OCI-LY3 (cell line): ENCODE data around the gene ALOX15.
"Not testable (repeated sequence)": the region's sequence is repeated elsewhere in the genome, so short reads cannot be mapped to it uniquely, and the experiment has no call there.

ENCODE experiments used
- H2AFZ ChIP-seq: fragments of 200-600, 300-600 bp; shearing (Covaris generic); 2 replicates; pipeline ENCODE4 v1.6.0; 2014; ENCODE audit warnings: antibody characterized with exemption, low read depth, low read length
- H3K27ac ChIP-seq: fragments of 200-600, 300-600 bp; sonication (generic); 2 replicates; pipeline ENCODE4 v1.5.1; 2014; ENCODE audit warnings: mild to moderate bottlenecking, low read length, moderate library complexity, mixed read lengths
- H3K27me3 ChIP-seq: fragments of 200-600, 300-600 bp; sonication (generic); 2 replicates; pipeline ENCODE4 v1.6.1; 2014; ENCODE audit warnings: low read depth, low read length, mixed read lengths
- H3K36me3 ChIP-seq: fragments of 200-600, 300-600 bp; sonication (generic); replicated peaks from 2 replicates; pipeline ENCODE3; 2014; ENCODE audit warnings: low read depth, low read length, mixed read lengths
- H3K4me1 ChIP-seq: fragments of 300-600, 200-600 bp; sonication (generic); 2 replicates; pipeline ENCODE4 v1.6.1; 2014; ENCODE audit warnings: low read length, mixed read lengths
- H3K4me2 ChIP-seq: fragments of 200-600, 300-600 bp; sonication (generic); 2 replicates; pipeline ENCODE4 v1.6.1; 2014; ENCODE audit warnings: low read length, mixed read lengths
- H3K4me3 ChIP-seq: fragments of 300-600, 200-600 bp; sonication (generic); 2 replicates; pipeline ENCODE4 v1.5.1; 2014; ENCODE audit warnings: antibody characterized with exemption, mild to moderate bottlenecking, low read length, moderate library complexity
- H3K79me2 ChIP-seq: fragments of 300-600, 200-600 bp; shearing (Covaris generic); 2 replicates; pipeline ENCODE4 v1.6.1; 2014; ENCODE audit warnings: mild to moderate bottlenecking, low read length, mixed read lengths
- H3K9ac ChIP-seq: fragments of 300-600, 200-600 bp; shearing (Covaris generic); 2 replicates; pipeline ENCODE4 v1.6.0; 2014; ENCODE audit warnings: mild to moderate bottlenecking, low read length, moderate library complexity
- H3K9me3 ChIP-seq: fragments of 200-600, 300-600 bp; shearing (Covaris generic); 2 replicates; pipeline ENCODE4 v1.6.1; 2014; ENCODE audit warnings: low read length, mixed read lengths; ENCODE audit not compliant: insufficient read depth
- H4K20me1 ChIP-seq: fragments of 200-600, 300-600 bp; sonication (generic); 2 replicates; pipeline ENCODE4 v1.6.1; 2016; ENCODE audit warnings: low read length, mixed read lengths; ENCODE audit not compliant: insufficient read depth
- EZH2phosphoT487 ChIP-seq: fragments of 200-600 bp; shearing (Covaris generic); IDR thresholded peaks from 2 replicates; pipeline ENCODE4 v1.6.1; 2018; ENCODE audit warnings: antibody characterized with exemption, mixed run types, low read depth
- TF ChIP-seq, protein P1 (sequence below): fragments of 200-600, 300-600 bp; sonication (generic); IDR thresholded peaks from 2 replicates; pipeline ENCODE4 v1.5.1; 2014; ENCODE audit warnings: antibody characterized with exemption, low read length, low read depth

Gene ALOX15

GRCh38 chr17:4598776-4599504, 42.5 kb downstream of the ALOX15 start:
- no peak overlapping the region for H3K4me2 ChIP-seq
- no peaks in the 10 kb centered on the region for H3K27me3 ChIP-seq
- no peak overlapping the region for H3K4me3 ChIP-seq
- H3K9me3 ChIP-seq = no peaks in the 10 kb centered on the region
- H3K36me3 ChIP-seq = no peaks in the 10 kb centered on the region
- H2AFZ ChIP-seq = no peak overlapping the region
- H3K27ac ChIP-seq = no peak overlapping the region
- TF ChIP-seq, protein P1, sequence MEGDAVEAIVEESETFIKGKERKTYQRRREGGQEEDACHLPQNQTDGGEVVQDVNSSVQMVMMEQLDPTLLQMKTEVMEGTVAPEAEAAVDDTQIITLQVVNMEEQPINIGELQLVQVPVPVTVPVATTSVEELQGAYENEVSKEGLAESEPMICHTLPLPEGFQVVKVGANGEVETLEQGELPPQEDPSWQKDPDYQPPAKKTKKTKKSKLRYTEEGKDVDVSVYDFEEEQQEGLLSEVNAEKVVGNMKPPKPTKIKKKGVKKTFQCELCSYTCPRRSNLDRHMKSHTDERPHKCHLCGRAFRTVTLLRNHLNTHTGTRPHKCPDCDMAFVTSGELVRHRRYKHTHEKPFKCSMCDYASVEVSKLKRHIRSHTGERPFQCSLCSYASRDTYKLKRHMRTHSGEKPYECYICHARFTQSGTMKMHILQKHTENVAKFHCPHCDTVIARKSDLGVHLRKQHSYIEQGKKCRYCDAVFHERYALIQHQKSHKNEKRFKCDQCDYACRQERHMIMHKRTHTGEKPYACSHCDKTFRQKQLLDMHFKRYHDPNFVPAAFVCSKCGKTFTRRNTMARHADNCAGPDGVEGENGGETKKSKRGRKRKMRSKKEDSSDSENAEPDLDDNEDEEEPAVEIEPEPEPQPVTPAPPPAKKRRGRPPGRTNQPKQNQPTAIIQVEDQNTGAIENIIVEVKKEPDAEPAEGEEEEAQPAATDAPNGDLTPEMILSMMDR = no peak
- no peak for TF ChIP-seq EZH2phosphoT487
- H3K79me2 ChIP-seq = no peaks in the 10 kb centered on the region
- H4K20me1 ChIP-seq = no peaks in the 10 kb centered on the region
- no peaks in the 10 kb centered on the region for H3K4me1 ChIP-seq
- H3K9ac ChIP-seq = no peak overlapping the region

- Histone ChIP-seq H2AFZ (no peak overlapping the region), H3K27me3 (no peaks in the 10 kb centered on the region), H3K4me2 (no peak overlapping the region), H3K4me1 (no peaks in the 10 kb centered on the region), H3K9me3 (no peaks in the 10 kb centered on the region), H3K79me2 (no peaks in the 10 kb centered on the region), H4K20me1 (no peaks in the 10 kb centered on the region), H3K27ac (no peak overlapping the region), H3K9ac (no peak overlapping the region), H3K4me3 (no peak overlapping the region), H3K36me3 (no peaks in the 10 kb centered on the region)
- TF ChIP-seq, protein P1 = no peak
- no peak for TF ChIP-seq EZH2phosphoT487
These were observed 43.5 kb downstream of the ALOX15 start for GRCh38 chr17:4597975-4598374.

DNA sequence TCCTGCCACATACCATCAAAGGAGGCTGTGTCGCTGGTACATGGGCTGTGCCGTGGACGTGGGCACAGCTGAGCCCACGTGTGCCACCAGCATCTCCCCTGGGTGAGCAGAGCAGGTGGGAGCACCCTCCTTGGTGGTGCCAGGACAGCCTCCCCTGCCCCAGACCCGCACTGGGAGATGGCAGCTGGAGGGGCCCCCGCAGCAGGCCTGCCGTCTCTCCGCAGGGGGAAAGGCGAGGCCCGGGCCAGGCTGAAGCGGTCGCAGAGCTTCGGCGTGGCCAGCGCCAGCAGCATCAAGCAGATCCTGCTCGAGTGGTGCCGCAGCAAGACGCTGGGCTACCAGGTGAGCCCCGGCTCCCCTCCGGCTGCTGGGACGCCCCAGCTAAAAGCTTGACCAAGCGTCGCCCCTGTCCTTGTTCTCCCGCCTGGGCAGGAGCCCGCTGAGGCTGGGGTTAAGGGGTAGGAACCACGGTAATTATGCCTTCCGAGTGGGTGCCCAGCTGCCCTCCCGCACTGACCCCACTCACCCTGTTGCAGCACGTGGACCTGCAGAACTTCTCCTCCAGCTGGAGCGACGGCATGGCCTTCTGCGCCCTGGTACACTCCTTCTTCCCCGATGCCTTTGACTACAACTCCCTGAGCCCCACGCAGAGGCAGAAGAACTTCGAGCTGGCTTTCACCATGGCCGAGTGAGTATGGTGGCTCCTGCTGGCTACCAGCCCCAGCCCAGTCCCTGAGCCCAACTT, 44.7 kb downstream of the ALOX15 start:
- Histone ChIP-seq H4K20me1 (no peaks in the 10 kb centered on the region), H3K79me2 (no peaks in the 10 kb centered on the region), H3K36me3 (no peaks in the 10 kb centered on the region), H3K27ac (no peak overlapping the region), H3K9me3 (no peaks in the 10 kb centered on the region), H2AFZ (no peak overlapping the region), H3K4me1 (no peaks in the 10 kb centered on the region), H3K4me3 (no peak overlapping the region), H3K27me3 (no peaks in the 10 kb centered on the region), H3K4me2 (no peak overlapping the region), H3K9ac (no peak overlapping the region)
- TF ChIP-seq, protein P1 = no peak

- not testable (repeated sequence) for H3K9me3 ChIP-seq, H3K36me3 ChIP-seq, H3K27me3 ChIP-seq, H3K4me2 ChIP-seq, H4K20me1 ChIP-seq, H3K9ac ChIP-seq, H3K27ac ChIP-seq, H3K4me1 ChIP-seq, H3K79me2 ChIP-seq, H2AFZ ChIP-seq, H3K4me3 ChIP-seq
These were observed 45.7 kb downstream of the ALOX15 start for GRCh38 chr17:4595685-4596342.
